ENCODE results near the gene PNN.

DNA sequence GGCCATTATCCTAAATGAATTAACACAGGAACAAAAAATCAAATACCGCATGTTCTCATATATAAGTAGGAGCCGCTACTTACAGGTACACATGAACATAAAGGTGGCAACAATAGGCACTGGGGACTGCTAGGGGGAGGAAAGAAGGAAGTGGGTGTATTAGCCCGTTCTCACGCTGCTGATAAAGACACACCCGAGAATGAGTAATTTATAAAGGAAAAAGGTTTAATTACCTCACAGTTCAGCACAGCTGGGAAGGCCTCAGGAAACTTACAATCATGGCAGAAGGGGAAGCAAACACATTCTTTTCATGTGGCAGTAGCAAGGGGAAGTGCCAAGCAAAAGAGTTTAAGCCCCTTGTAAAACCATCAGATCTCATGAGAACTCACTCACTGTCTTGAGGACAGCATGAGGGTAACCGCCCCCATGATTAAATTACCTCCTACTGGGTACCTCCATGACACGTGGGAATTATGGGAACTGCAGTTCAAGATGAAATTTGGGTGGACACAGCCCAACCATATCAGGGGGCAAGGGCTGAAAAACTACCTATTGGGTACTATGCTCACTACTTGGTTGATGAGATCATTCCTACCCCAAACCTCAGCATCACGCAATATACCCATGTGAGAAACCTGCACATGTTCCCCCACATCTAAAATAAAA is 42.3 kb downstream of the PNN start:
- TF ChIP-seq POLR2A (IDR thresholded peaks at IDR 0.05) = no peak
- TF ChIP-seq, protein P1, sequence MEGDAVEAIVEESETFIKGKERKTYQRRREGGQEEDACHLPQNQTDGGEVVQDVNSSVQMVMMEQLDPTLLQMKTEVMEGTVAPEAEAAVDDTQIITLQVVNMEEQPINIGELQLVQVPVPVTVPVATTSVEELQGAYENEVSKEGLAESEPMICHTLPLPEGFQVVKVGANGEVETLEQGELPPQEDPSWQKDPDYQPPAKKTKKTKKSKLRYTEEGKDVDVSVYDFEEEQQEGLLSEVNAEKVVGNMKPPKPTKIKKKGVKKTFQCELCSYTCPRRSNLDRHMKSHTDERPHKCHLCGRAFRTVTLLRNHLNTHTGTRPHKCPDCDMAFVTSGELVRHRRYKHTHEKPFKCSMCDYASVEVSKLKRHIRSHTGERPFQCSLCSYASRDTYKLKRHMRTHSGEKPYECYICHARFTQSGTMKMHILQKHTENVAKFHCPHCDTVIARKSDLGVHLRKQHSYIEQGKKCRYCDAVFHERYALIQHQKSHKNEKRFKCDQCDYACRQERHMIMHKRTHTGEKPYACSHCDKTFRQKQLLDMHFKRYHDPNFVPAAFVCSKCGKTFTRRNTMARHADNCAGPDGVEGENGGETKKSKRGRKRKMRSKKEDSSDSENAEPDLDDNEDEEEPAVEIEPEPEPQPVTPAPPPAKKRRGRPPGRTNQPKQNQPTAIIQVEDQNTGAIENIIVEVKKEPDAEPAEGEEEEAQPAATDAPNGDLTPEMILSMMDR (IDR thresholded peaks at IDR 0.05) = no peak

Measured in breast epithelium (tissue), 3 donors.